H9 (cell line): ENCODE results near the gene HOGA1. TPM values are rescaled to one million over a fixed set of nuclear protein-coding genes. Genes with fewer than 3 reads are reported as not detected.

Experiments used
- DNase-seq: peaks from one replicate; pipeline ENCODE4 v3.0.0-alpha.2; 2017
- H2AFZ ChIP-seq: one replicate; pipeline ENCODE4 v1.6.1; 2013; ENCODE audit warnings: mild to moderate bottlenecking, low read length, control low read depth, moderate library complexity
- H2AK5ac ChIP-seq: 2 replicates; pipeline ENCODE4 v1.6.1; 2013; ENCODE audit warnings: low read length, control low read depth, mixed read lengths; ENCODE audit not compliant: insufficient read length
- H2BK120ac ChIP-seq: one replicate; pipeline ENCODE4 v1.6.1; 2013; ENCODE audit warnings: low read depth, mild to moderate bottlenecking, low read length, control low read depth, inconsistent platforms; ENCODE audit not compliant: poor library complexity, severe bottlenecking
- H2BK12ac ChIP-seq: 2 replicates; pipeline ENCODE4 v1.6.1; 2013; ENCODE audit warnings: low read length, control low read depth, mixed read lengths, low read depth; ENCODE audit not compliant: insufficient read length
- H2BK15ac ChIP-seq: 2 replicates; pipeline ENCODE4 v1.6.1; 2013; ENCODE audit warnings: low read depth, low read length, control low read depth
- H2BK20ac ChIP-seq: one replicate; pipeline ENCODE4 v1.6.1; 2013; ENCODE audit warnings: low read depth, mild to moderate bottlenecking, low read length, control low read depth, inconsistent platforms; ENCODE audit not compliant: poor library complexity, severe bottlenecking
- H2BK5ac ChIP-seq: 2 replicates; pipeline ENCODE4 v1.6.1; 2013; ENCODE audit warnings: low read length, control low read depth, mixed read lengths; ENCODE audit not compliant: insufficient read length
- H3K14ac ChIP-seq: 2 replicates; pipeline ENCODE4 v1.6.1; 2013; ENCODE audit warnings: low read length, control low read depth; ENCODE audit not compliant: insufficient read depth
- H3K18ac ChIP-seq: 2 replicates; pipeline ENCODE4 v1.6.1; 2013; ENCODE audit warnings: low read depth, mild to moderate bottlenecking, mixed read lengths, low read length, control low read depth; ENCODE audit not compliant: insufficient read length
- H3K23ac ChIP-seq: 2 replicates; pipeline ENCODE4 v1.6.1; 2013; ENCODE audit warnings: low read length, control low read depth, mixed read lengths, low read depth; ENCODE audit not compliant: insufficient read length
- H3K23me2 ChIP-seq: 2 replicates; pipeline ENCODE4 v1.6.1; 2013; ENCODE audit warnings: low read depth, mild to moderate bottlenecking, mixed read lengths, low read length, control low read depth; ENCODE audit not compliant: insufficient read length, poor library complexity, severe bottlenecking
- H3K27ac ChIP-seq: 2 replicates; pipeline ENCODE4 v1.5.1; 2013; ENCODE audit warnings: low read length, control low read depth, mixed read lengths, low read depth; ENCODE audit not compliant: insufficient read length
- H3K27me3 ChIP-seq: 2 replicates; pipeline ENCODE4 v1.6.1; 2013; ENCODE audit warnings: low read length, control low read depth, inconsistent platforms; ENCODE audit not compliant: insufficient read depth
- H3K4ac ChIP-seq: 2 replicates; pipeline ENCODE4 v1.6.1; 2013; ENCODE audit warnings: low read depth, mild to moderate bottlenecking, control low read depth, inconsistent platforms, low read length, moderate library complexity
- H3K4me1 ChIP-seq: 2 replicates; pipeline ENCODE4 v1.6.1; 2013; ENCODE audit warnings: low read length, control low read depth, inconsistent platforms; ENCODE audit not compliant: insufficient read depth
- H3K4me2 ChIP-seq: 2 replicates; pipeline ENCODE4 v1.6.1; 2013; ENCODE audit warnings: low read length, control low read depth, mixed read lengths; ENCODE audit not compliant: insufficient read length, insufficient read depth
- H3K56ac ChIP-seq: 2 replicates; pipeline ENCODE4 v1.6.1; 2013; ENCODE audit warnings: low read depth, mild to moderate bottlenecking, mixed read lengths, low read length, control low read depth; ENCODE audit not compliant: insufficient read length
- H3K79me1 ChIP-seq: 2 replicates; pipeline ENCODE4 v1.6.1; 2013; ENCODE audit warnings: low read depth, mild to moderate bottlenecking, moderate library complexity, low read length, control low read depth, inconsistent platforms; ENCODE audit not compliant: insufficient read depth, poor library complexity, severe bottlenecking
- H3K79me2 ChIP-seq: 2 replicates; pipeline ENCODE4 v1.6.1; 2013; ENCODE audit warnings: low read length, control low read depth, inconsistent platforms; ENCODE audit not compliant: insufficient read depth
- H3K9ac ChIP-seq: 2 replicates; pipeline ENCODE4 v1.6.1; 2013; ENCODE audit warnings: low read length, control low read depth, mixed read lengths; ENCODE audit not compliant: insufficient read length; ENCODE audit errors: extremely low read depth
- H3K9me3 ChIP-seq: one replicate; pipeline ENCODE4 v1.6.1; 2013; ENCODE audit warnings: low read depth, low read length, inconsistent platforms; ENCODE audit not compliant: control insufficient read depth
- H3T11ph ChIP-seq: one replicate; pipeline ENCODE4 v1.6.1; 2013; ENCODE audit warnings: mild to moderate bottlenecking, low read length, control low read depth, inconsistent platforms
- H4K20me1 ChIP-seq: one replicate; pipeline ENCODE4 v1.6.1; 2013; ENCODE audit not compliant: control insufficient read depth, insufficient read length, insufficient read depth
- H4K5ac ChIP-seq: 2 replicates; pipeline ENCODE4 v1.6.1; 2013; ENCODE audit warnings: low read depth, mild to moderate bottlenecking, mixed read lengths, low read length, control low read depth; ENCODE audit not compliant: insufficient read length
- H4K8ac ChIP-seq: replicated peaks from 2 replicates; pipeline ENCODE4 v1.6.1; 2013; ENCODE audit warnings: low read length, control low read depth, mixed read lengths, low read depth; ENCODE audit not compliant: insufficient read length
- H4K91ac ChIP-seq: 2 replicates; pipeline ENCODE4 v1.6.1; 2013; ENCODE audit warnings: low read depth, mild to moderate bottlenecking, moderate library complexity, mixed read lengths, low read length, control low read depth; ENCODE audit not compliant: insufficient read length
- H3K27ac Mint-ChIP-seq, 3 experiments: 2 replicates in 2 of 3; 3 replicates in 1 of 3; pipeline ENCODE4 v1.8.0; 2020 to 2021; ENCODE audit warnings: mixed read lengths in 3 of 3, mild to moderate bottlenecking in 1 of 3, moderate library complexity in 1 of 3
- H3K27me3 Mint-ChIP-seq: 2 replicates; pipeline ENCODE4 v1.8.0; 2021; ENCODE audit warnings: low read depth, mild to moderate bottlenecking, moderate library complexity, mixed read lengths
- H3K36me3 Mint-ChIP-seq, 3 experiments: 2 replicates in 2 of 3; 3 replicates in 1 of 3; pipeline ENCODE4 v1.8.0; 2020 to 2021; ENCODE audit warnings: low read depth in 3 of 3, mixed read lengths in 3 of 3; ENCODE audit not compliant: insufficient read depth in 1 of 3
- H3K4me1 Mint-ChIP-seq, 2 experiments: 2 replicates each; pipeline ENCODE4 v1.8.0; 2020; ENCODE audit warnings: mixed read lengths in 2 of 2
- H3K4me3 Mint-ChIP-seq, 2 experiments: 2 replicates in 1 of 2; 3 replicates in 1 of 2; pipeline ENCODE4 v1.8.0; 2020 to 2021; ENCODE audit warnings: mild to moderate bottlenecking in 2 of 2, mixed read lengths in 2 of 2, moderate library complexity in 1 of 2
- H3K9me3 Mint-ChIP-seq, 2 experiments: 2 replicates in 1 of 2; 3 replicates in 1 of 2; pipeline ENCODE4 v1.8.0; 2020; ENCODE audit warnings: mild to moderate bottlenecking in 2 of 2, mixed read lengths in 2 of 2, moderate library complexity in 1 of 2
- CTCF ChIP-seq: fragments of 200-600 bp; sonication (generic); conservative IDR thresholded peaks from 3 replicates; pipeline ENCODE4 v1.8.0; 2021; ENCODE audit warnings: antibody characterized with exemption, mild to moderate bottlenecking
- WGBS: extraction: QIAGEN DNeasy Blood & Tissue Kit; methylation state at CpG from one replicate; pipeline ENCODE4 v1.1.7; 2013; ENCODE audit warnings: missing lambda C conversion rate, low lambda C conversion rate, mixed read lengths; ENCODE audit not compliant: insufficient read length; ENCODE audit errors: extremely low coverage; 5-methylcytosine and 5-hydroxymethylcytosine counted together
- total RNA-seq: library from RNA; stranded (reverse); gene quantifications from 2 replicates; pipeline ENCODE4 v1.2.1, GENCODE V29; 2021

Gene HOGA1
- total RNA-seq, 1 experiment from 2014 or later: 0.79 TPM

GRCh38 chr10:97566336-97566996, 17.7 kb upstream of the HOGA1 start:
- Histone ChIP-seq H3K9ac (no peak overlapping the region), H2BK120ac (no peak overlapping the region), H3K27me3 (no peaks in the 10 kb centered on the region), H3K79me2 (no peaks in the 10 kb centered on the region), H3K18ac (no peak overlapping the region), H2BK15ac (no peak overlapping the region), H2BK20ac (no peak overlapping the region), H2AFZ (no peak overlapping the region), H3K4ac (no peak overlapping the region), H3K27ac (no peak overlapping the region), H3K56ac (no peak overlapping the region), H2AK5ac (no peak overlapping the region), H3K79me1 (no peaks in the 10 kb centered on the region), H3K14ac (no peak overlapping the region), H3K9me3 (no peaks in the 10 kb centered on the region), H3T11ph (no peak overlapping the region), H4K91ac (no peak overlapping the region), H3K4me1 (no peaks in the 10 kb centered on the region), H4K8ac (no peak overlapping the region), H3K4me2 (no peak overlapping the region), H3K23ac (no peak overlapping the region), H4K20me1 (no peaks in the 10 kb centered on the region), H2BK5ac (no peak overlapping the region), H4K5ac (no peak overlapping the region), H3K23me2 (no peaks in the 10 kb centered on the region), H2BK12ac (no peak overlapping the region)
- no peak overlapping the region for H3K4me3 Mint-ChIP-seq
- H3K36me3 Mint-ChIP-seq: peaks cover under 1 to 16% (median 5%) of the 10 kb centered on the region in 3 experiments; a peak in 6 of 7 replicates
- TF ChIP-seq CTCF: no peak
- no peak for DNase-seq
- no peaks in the 10 kb centered on the region for H3K27me3 Mint-ChIP-seq
- peak overlapping the region in 2 of 3 experiments; percentile 81 to 87; a peak in 3 of 7 replicates for H3K27ac Mint-ChIP-seq
- H3K4me1 Mint-ChIP-seq: peaks cover 7 to 9% of the 10 kb centered on the region in 2 experiments; a peak in 3 of 4 replicates
- H3K9me3 Mint-ChIP-seq: peaks cover 8 to 13% of the 10 kb centered on the region in 2 experiments; a peak in 4 of 5 replicates
- WGBS: no CpG with 5 or more reads among the region's 2 CpGs
